ENCODE results near the gene SCAF1.
A peak's percentile ranks its signal among the peaks of the same experiment; 100 is the strongest.

Gene SCAF1

GRCh38 chr19:49681830-49682229 lies 39.8 kb downstream of the SCAF1 start:
- no peak for DNase-seq
- no peak for ATAC-seq
- no peaks in the 10 kb centered on the region for H3K27me3 Mint-ChIP-seq
- H3K4me3 Mint-ChIP-seq = no peak overlapping the region
- peaks cover 64% of the 10 kb centered on the region for H3K4me1 Mint-ChIP-seq
- peak overlapping the region in 1 of 2 donors; percentile 63 for H3K27ac Mint-ChIP-seq
- no peaks in the 10 kb centered on the region for H3K9me3 Mint-ChIP-seq

GRCh38 chr19:49682274-49682673 lies 40.3 kb downstream of the SCAF1 start:
- no peak overlapping the region for H3K4me3 Mint-ChIP-seq
- ATAC-seq (no peak), DNase-seq (no peak)
- H3K4me1 Mint-ChIP-seq = peaks cover 68% of the 10 kb centered on the region
- no peaks in the 10 kb centered on the region for H3K27me3 Mint-ChIP-seq
- no peaks in the 10 kb centered on the region for H3K9me3 Mint-ChIP-seq
- peak overlapping the region in 1 of 2 donors; percentile 63 for H3K27ac Mint-ChIP-seq

- Mint-ChIP-seq H3K4me3 (no peak overlapping the region), H3K4me1 (peaks cover 71% of the 10 kb centered on the region), H3K27me3 (no peaks in the 10 kb centered on the region), H3K9me3 (no peaks in the 10 kb centered on the region), H3K27ac (peak overlapping the region in 1 of 2 donors; percentile 27)
- DNase-seq (no peak), ATAC-seq (no peak)
Measured at GRCh38 chr19:49683814-49684250, 41.8 kb downstream of the SCAF1 start.

GRCh38 chr19:49684251-49684982 lies 42.4 kb downstream of the SCAF1 start:
- Mint-ChIP-seq H3K4me3 (no peak overlapping the region), H3K27ac (peak overlapping the region in 1 of 2 donors; percentile 27), H3K9me3 (no peaks in the 10 kb centered on the region), H3K27me3 (no peaks in the 10 kb centered on the region), H3K4me1 (peaks cover 71% of the 10 kb centered on the region)
- DNase-seq = no peak
- ATAC-seq = no peak

GRCh38 chr19:49684983-49685553 lies 43.1 kb downstream of the SCAF1 start:
- Mint-ChIP-seq H3K27me3 (peaks cover 2% of the 10 kb centered on the region), H3K4me1 (peaks cover 71% of the 10 kb centered on the region), H3K4me3 (no peak overlapping the region), H3K27ac (no peak overlapping the region), H3K9me3 (no peaks in the 10 kb centered on the region)
- ATAC-seq (no peak), DNase-seq (no peak)

- Mint-ChIP-seq H3K4me1 (peaks cover 71% of the 10 kb centered on the region), H3K27ac (no peak overlapping the region), H3K27me3 (peaks cover 10% of the 10 kb centered on the region), H3K9me3 (no peaks in the 10 kb centered on the region), H3K4me3 (no peak overlapping the region)
- no peak for DNase-seq
- no peak for ATAC-seq
Measured at GRCh38 chr19:49685845-49686332, 43.9 kb downstream of the SCAF1 start.

- DNase-seq (no peak), ATAC-seq (no peak)
- no peaks in the 10 kb centered on the region for H3K9me3 Mint-ChIP-seq
- H3K4me1 Mint-ChIP-seq = peaks cover 74% of the 10 kb centered on the region
- peaks cover 17% of the 10 kb centered on the region for H3K27me3 Mint-ChIP-seq
- H3K4me3 Mint-ChIP-seq = no peak overlapping the region
- no peak overlapping the region for H3K27ac Mint-ChIP-seq
Measured at GRCh38 chr19:49686503-49687088, 44.6 kb downstream of the SCAF1 start.

- peaks cover 21% of the 10 kb centered on the region for H3K27me3 Mint-ChIP-seq
- no peak overlapping the region for H3K4me3 Mint-ChIP-seq
- no peak overlapping the region for H3K27ac Mint-ChIP-seq
- peaks cover 71% of the 10 kb centered on the region for H3K4me1 Mint-ChIP-seq
- DNase-seq (no peak), ATAC-seq (no peak)
- H3K9me3 Mint-ChIP-seq = no peaks in the 10 kb centered on the region
Measured at GRCh38 chr19:49687150-49687549, 45.1 kb downstream of the SCAF1 start.

- H3K27me3 Mint-ChIP-seq = peaks cover 27% of the 10 kb centered on the region
- H3K4me3 Mint-ChIP-seq = no peak overlapping the region
- no peaks in the 10 kb centered on the region for H3K9me3 Mint-ChIP-seq
- H3K27ac Mint-ChIP-seq = peak overlapping the region in 1 of 2 donors; percentile 12
- DNase-seq (no peak), ATAC-seq (no peak)
- H3K4me1 Mint-ChIP-seq = peaks cover 72% of the 10 kb centered on the region
Measured at GRCh38 chr19:49687566-49688316, 45.7 kb downstream of the SCAF1 start.

- no peak for DNase-seq
- peaks cover 70% of the 10 kb centered on the region for H3K4me1 Mint-ChIP-seq
Measured at GRCh38 chr19:49688531-49689132, 46.6 kb downstream of the SCAF1 start.

GRCh38 chr19:49689133-49690078 lies 47.4 kb downstream of the SCAF1 start, which contains the start of gene ADM5:
ADM5 (plus strand) TSS chr19:49689594; CDS start chr19:49689838, 244 bp downstream.
- Mint-ChIP-seq H3K4me3 (peak within 1 kb of the TSS; percentile 84 to 90), H3K27ac (peak within 1 kb of the TSS in 1 of 2 donors; percentile 65), H3K4me1 (peaks cover 63% of the 10 kb centered on the region), H3K27me3 (peaks cover 29% of the 10 kb centered on the region), H3K9me3 (no peaks in the 10 kb centered on the region)
- DNase-seq (no peak), ATAC-seq (peak; percentile 52)

More at GRCh38 chr19:49688531-49689132, 46.6 kb downstream of the SCAF1 start:
- Mint-ChIP-seq H3K9me3 (no peaks in the 10 kb centered on the region), H3K4me3 (no peak overlapping the region), H3K27ac (peak overlapping the region in 1 of 2 donors; percentile 65), H3K27me3 (peaks cover 29% of the 10 kb centered on the region)
- no peak for ATAC-seq

- peaks cover 62% of the 10 kb centered on the region for H3K4me1 Mint-ChIP-seq
- H3K27me3 Mint-ChIP-seq = peaks cover 29% of the 10 kb centered on the region
- no peak overlapping the region for H3K27ac Mint-ChIP-seq
- H3K9me3 Mint-ChIP-seq = no peaks in the 10 kb centered on the region
- no peak for ATAC-seq
- no peak for DNase-seq
- H3K4me3 Mint-ChIP-seq = peak overlapping the region; percentile 84 to 90
Measured at GRCh38 chr19:49690079-49690655, 48.2 kb downstream of the SCAF1 start.

- H3K27ac Mint-ChIP-seq = peak within 1 kb of the TSS; percentile 75 to 90
- H3K27me3 Mint-ChIP-seq = peaks cover 29% of the 10 kb centered on the region
- DNase-seq (peak; percentile 45 to 52), ATAC-seq (peak; percentile 61)
- H3K4me3 Mint-ChIP-seq = peak within 1 kb of the TSS; percentile 84 to 90
- H3K4me1 Mint-ChIP-seq = peaks cover 56% of the 10 kb centered on the region
- no peaks in the 10 kb centered on the region for H3K9me3 Mint-ChIP-seq
Measured at GRCh38 chr19:49690656-49691242, 48.7 kb downstream of the SCAF1 start, which contains the start of gene CPT1C. CPT1C (plus strand) TSS chr19:49691116; CDS start chr19:49692253, 1,137 bp downstream.

All from stimulated activated naive CD8-positive, alpha-beta T cell treated with anti-CD3 and anti-CD28 coated beads, Interleukin-15, amount 100 ng/mL, for 72 hours (primary cell).